ENCODE results near the gene TNFAIP1. TPM values are rescaled to one million over a fixed set of nuclear protein-coding genes. Genes with fewer than 3 reads are reported as not detected.
"Not testable (repeated sequence)": the region's sequence is repeated elsewhere in the genome, so short reads cannot be mapped to it uniquely, and the experiment has no call there.

The TNFAIP1 gene
- total RNA-seq, 3 donors from 2014 or later (not counting 1 experiment from before 2014, with no cell fraction given) = 10.5 to 15.7 (median 14.6) TPM

GRCh38 chr17:28291780-28292330 is 43.7 kb upstream of the TNFAIP1 start:
- no peaks in the 10 kb centered on the region for H3K4me1 Mint-ChIP-seq
- no peaks in the 10 kb centered on the region for H3K4me1 ChIP-seq (ENCODE audit: control insufficient read depth, insufficient read depth, low read length)
- H3K27me3 Mint-ChIP-seq (ENCODE audit: low read depth in 2 of 2) = peaks cover 19 to 44% of the 10 kb centered on the region in 2 donors
- intact Hi-C loops (cut with micrococcal nuclease) = no loop called here
- no peak overlapping the region for H3K27ac ChIP-seq (ENCODE audit: low read length)
- H3K4me3 Mint-ChIP-seq = no peak overlapping the region
- TF ChIP-seq CTCF (IDR thresholded peaks at IDR 0.05) = no peak
- DNase-seq (no peak), ATAC-seq (no peak)
- H3K9me3 Mint-ChIP-seq = no peaks in the 10 kb centered on the region
- H3K27me3 ChIP-seq (ENCODE audit: control insufficient read depth, insufficient read depth, low read length) = peaks cover 3% of the 10 kb centered on the region
- H3K4me3 ChIP-seq (ENCODE audit: low read length) = no peak overlapping the region
- no peaks in the 10 kb centered on the region for H3K36me3 ChIP-seq (ENCODE audit: control insufficient read depth, insufficient read depth, low read length)
- no peaks in the 10 kb centered on the region for H3K36me3 Mint-ChIP-seq
- WGBS (ENCODE audit: insufficient coverage) = no CpG with 5 or more reads among the region's 1 CpG
- no peak overlapping the region for H3K27ac Mint-ChIP-seq
- no peaks in the 10 kb centered on the region for H3K9me3 ChIP-seq (ENCODE audit: control insufficient read depth, insufficient read depth, low read length)

- H3K4me1 ChIP-seq (ENCODE audit: control insufficient read depth, insufficient read depth, low read length); intact Hi-C loops (cut with micrococcal nuclease); H3K27ac Mint-ChIP-seq; ATAC-seq; H3K36me3 ChIP-seq (ENCODE audit: control insufficient read depth, insufficient read depth, low read length); H3K27me3 ChIP-seq (ENCODE audit: control insufficient read depth, insufficient read depth, low read length); H3K4me3 Mint-ChIP-seq; H3K27ac ChIP-seq (ENCODE audit: low read length); H3K9me3 ChIP-seq (ENCODE audit: control insufficient read depth, insufficient read depth, low read length); H3K36me3 Mint-ChIP-seq; H3K4me1 Mint-ChIP-seq; H3K4me3 ChIP-seq (ENCODE audit: low read length); H3K9me3 Mint-ChIP-seq; DNase-seq: not testable (repeated sequence)
- peaks cover 20 to 46% of the 10 kb centered on the region in 2 donors for H3K27me3 Mint-ChIP-seq (ENCODE audit: low read depth in 2 of 2)
- WGBS (ENCODE audit: insufficient coverage) = 96% methylated on average over 6 of the region's 12 CpGs
Observed at GRCh38 chr17:28292878-28293277, 42.7 kb upstream of the TNFAIP1 start.

- DNase-seq = no peak
- no peak for TF ChIP-seq CTCF (IDR thresholded peaks at IDR 0.05)
- no peaks in the 10 kb centered on the region for H3K9me3 ChIP-seq (ENCODE audit: control insufficient read depth, insufficient read depth, low read length)
- intact Hi-C loops (cut with micrococcal nuclease) = no loop called here
- 67% methylated on average over 6 of the region's 6 CpGs for WGBS (ENCODE audit: insufficient coverage)
- no peaks in the 10 kb centered on the region for H3K9me3 Mint-ChIP-seq
- H3K27me3 Mint-ChIP-seq (ENCODE audit: low read depth in 2 of 2) = peaks cover 20 to 46% of the 10 kb centered on the region in 2 donors
- no peak overlapping the region for H3K27ac ChIP-seq (ENCODE audit: low read length)
- ATAC-seq = no peak
- H3K36me3 Mint-ChIP-seq = no peaks in the 10 kb centered on the region
- H3K4me3 Mint-ChIP-seq = no peak overlapping the region
- no peaks in the 10 kb centered on the region for H3K36me3 ChIP-seq (ENCODE audit: control insufficient read depth, insufficient read depth, low read length)
- no peaks in the 10 kb centered on the region for H3K4me1 ChIP-seq (ENCODE audit: control insufficient read depth, insufficient read depth, low read length)
- peaks cover 3% of the 10 kb centered on the region for H3K27me3 ChIP-seq (ENCODE audit: control insufficient read depth, insufficient read depth, low read length)
- no peak overlapping the region for H3K4me3 ChIP-seq (ENCODE audit: low read length)
- H3K4me1 Mint-ChIP-seq = no peaks in the 10 kb centered on the region
- no peak overlapping the region for H3K27ac Mint-ChIP-seq
Observed at GRCh38 chr17:28293994-28294393, 41.6 kb upstream of the TNFAIP1 start.

DNA sequence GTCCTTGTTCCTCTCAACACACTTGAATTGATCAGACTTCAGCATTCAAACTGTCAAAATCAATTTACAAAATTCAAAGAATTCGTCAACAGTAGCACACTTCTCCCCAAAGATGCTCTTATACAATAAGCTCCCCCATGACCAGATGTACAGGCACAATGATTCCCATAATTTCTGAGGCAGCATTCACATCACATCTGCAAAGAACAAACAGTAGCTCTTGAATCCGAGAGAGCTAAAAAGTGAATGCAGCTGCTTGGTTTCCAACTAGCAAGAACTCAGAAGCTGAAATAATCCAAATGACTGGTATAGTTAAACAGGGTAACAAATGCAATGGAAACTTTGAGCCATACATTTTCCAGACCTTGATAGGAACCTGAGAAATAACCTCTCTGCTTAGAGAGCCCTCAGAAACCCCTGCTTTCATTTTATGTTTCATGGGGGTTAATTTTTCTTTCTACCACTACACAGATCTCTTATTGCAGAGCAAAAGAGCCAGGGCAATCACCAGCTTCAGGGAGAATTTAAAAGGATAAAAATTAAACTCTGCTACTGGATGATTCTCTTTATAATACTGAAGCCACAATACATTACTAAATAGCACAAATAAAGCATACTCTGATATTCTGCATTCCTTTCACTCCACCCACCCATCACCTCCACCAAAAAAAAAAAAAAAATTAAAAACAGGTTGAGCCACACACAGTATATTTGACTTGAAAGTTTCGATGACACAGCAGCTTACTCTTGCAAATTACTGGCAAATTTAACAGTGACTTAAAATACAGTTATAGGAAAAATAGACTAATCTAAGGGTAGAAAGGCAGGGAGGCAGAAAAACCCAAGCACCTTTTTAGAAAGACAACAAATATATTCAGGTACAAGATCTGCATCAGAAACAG is 39.6 kb upstream of the TNFAIP1 start:
- no peak overlapping the region for H3K4me3 Mint-ChIP-seq
- no peak for ATAC-seq
- intact Hi-C loops (cut with micrococcal nuclease) = no loop called here
- no peak overlapping the region for H3K27ac Mint-ChIP-seq
- TF ChIP-seq CTCF (IDR thresholded peaks at IDR 0.05) = no peak
- no peaks in the 10 kb centered on the region for H3K9me3 ChIP-seq (ENCODE audit: control insufficient read depth, insufficient read depth, low read length)
- no peaks in the 10 kb centered on the region for H3K36me3 ChIP-seq (ENCODE audit: control insufficient read depth, insufficient read depth, low read length)
- H3K36me3 Mint-ChIP-seq = no peaks in the 10 kb centered on the region
- no peak overlapping the region for H3K27ac ChIP-seq (ENCODE audit: low read length)
- H3K4me3 ChIP-seq (ENCODE audit: low read length) = no peak overlapping the region
- no peak for DNase-seq
- H3K9me3 Mint-ChIP-seq = no peaks in the 10 kb centered on the region
- H3K4me1 Mint-ChIP-seq = no peaks in the 10 kb centered on the region
- H3K27me3 ChIP-seq (ENCODE audit: control insufficient read depth, insufficient read depth, low read length) = peaks cover 3% of the 10 kb centered on the region
- no peaks in the 10 kb centered on the region for H3K4me1 ChIP-seq (ENCODE audit: control insufficient read depth, insufficient read depth, low read length)
- H3K27me3 Mint-ChIP-seq (ENCODE audit: low read depth in 2 of 2) = peaks cover 20 to 46% of the 10 kb centered on the region in 2 donors
- WGBS (ENCODE audit: insufficient coverage) = 85% methylated on average over 3 of the region's 3 CpGs
